ENCODE data around the gene BTBD8.

GRCh38 chr1:92091625-92092024, 11.5 kb downstream of the BTBD8 start:
- TF ChIP-seq CTCF (IDR thresholded peaks at IDR 0.05) (no peak), POLR2A (IDR thresholded peaks at IDR 0.05) (no peak), POLR2AphosphoS5 (IDR thresholded peaks at IDR 0.05) (no peak)
